Fibroblast of skin of back (primary cell): ENCODE measurements around the gene RND2.

Experiments
- DNase-seq: peaks from one replicate; pipeline ENCODE4 v3.0.0-alpha.2; 2013

Gene RND2

GRCh38 chr17:43006639-43007551, 18.1 kb upstream of the RND2 start, which contains the start of gene IFI35:
IFI35 (plus strand) TSS chr17:43006784; CDS start chr17:43006948, 164 bp downstream.
- DNase-seq = peak; percentile 81

GRCh38 chr17:43010667-43011308, 14.2 kb upstream of the RND2 start:
- no peak for DNase-seq

GRCh38 chr17:43011728-43012472, 13.1 kb upstream of the RND2 start:
- no peak for DNase-seq

- no peak for DNase-seq
Measured at GRCh38 chr17:43013296-43013695, 11.7 kb upstream of the RND2 start.

- no peak for DNase-seq
Measured at GRCh38 chr17:43014020-43014648, 10.9 kb upstream of the RND2 start.

- no peak for DNase-seq
Measured at GRCh38 chr17:43014649-43015542, 10.1 kb upstream of the RND2 start.

GRCh38 chr17:43015579-43015978, 9.5 kb upstream of the RND2 start:
- DNase-seq = no peak

- DNase-seq = no peak
Measured at GRCh38 chr17:43016216-43016615, 8.8 kb upstream of the RND2 start.

GRCh38 chr17:43018008-43018853, 6.8 kb upstream of the RND2 start:
- no peak for DNase-seq

- DNase-seq = no peak
Measured at GRCh38 chr17:43018932-43019331, 6.1 kb upstream of the RND2 start.

GRCh38 chr17:43019418-43019817, 5.6 kb upstream of the RND2 start:
- DNase-seq = no peak

GRCh38 chr17:43020030-43020621, 4.9 kb upstream of the RND2 start:
- DNase-seq = peak; percentile 30

GRCh38 chr17:43020789-43021740, 4.0 kb upstream of the RND2 start:
- peak; percentile 81 for DNase-seq

GRCh38 chr17:43021741-43022512, 3.1 kb upstream of the RND2 start, which contains the start of gene VAT1:
VAT1 (minus strand) TSS chr17:43022385; CDS start chr17:43022322, 63 bp downstream.
- peak; percentile 78 for DNase-seq

- no peak for DNase-seq
Measured at GRCh38 chr17:43025290-43025657, 243 bp downstream of the RND2 start.

GRCh38 chr17:43025766-43026537, 921 bp downstream of the RND2 start:
- no peak for DNase-seq

GRCh38 chr17:43026595-43026994, 1.6 kb downstream of the RND2 start:
- no peak for DNase-seq
